HEK293 (cell line): ENCODE data around the gene EPO.

Experiments used
- AEBP2 ChIP-seq: fragments of 450-650 bp; formaldehyde crosslinking; IDR thresholded peaks from 2 replicates; pipeline ENCODE4 v1.5.1; 2016; ENCODE audit warnings: missing biosample characterization, missing genetic modification characterization, borderline replicate concordance
- FEZF1 ChIP-seq: fragments of 450-650 bp; formaldehyde crosslinking; IDR thresholded peaks from 2 replicates; pipeline ENCODE4 v1.5.1; 2016; ENCODE audit warnings: missing biosample characterization, missing genetic modification characterization
- KLF10 ChIP-seq: fragments of 450-650 bp; IDR thresholded peaks from 2 replicates; pipeline ENCODE4 v1.5.1; 2018; ENCODE audit warnings: missing biosample characterization, mild to moderate bottlenecking, missing genetic modification characterization
- KLF8 ChIP-seq: fragments of 450-650 bp; formaldehyde crosslinking; IDR thresholded peaks from 2 replicates; pipeline ENCODE4 v1.5.1; 2016; ENCODE audit warnings: missing biosample characterization, missing genetic modification characterization
- PRDM10 ChIP-seq: fragments of 450-650 bp; formaldehyde crosslinking; IDR thresholded peaks from 2 replicates; pipeline ENCODE4 v1.5.1; 2016; ENCODE audit warnings: missing biosample characterization, missing genetic modification characterization
- SP3 ChIP-seq: fragments of 450-650 bp; formaldehyde crosslinking; IDR thresholded peaks from 2 replicates; pipeline ENCODE4 v1.5.1; 2016; ENCODE audit warnings: missing biosample characterization, missing genetic modification characterization
- WT1 ChIP-seq: fragments of 450-650 bp; formaldehyde crosslinking; IDR thresholded peaks from 2 replicates; pipeline ENCODE4 v1.5.1; 2016; ENCODE audit warnings: missing biosample characterization, missing genetic modification characterization
- ZBTB11 ChIP-seq: fragments of 450-650 bp; formaldehyde crosslinking; conservative IDR thresholded peaks from 2 replicates; pipeline ENCODE4 v1.5.1; 2016; ENCODE audit warnings: low read depth, missing biosample characterization, missing genetic modification characterization
- ZBTB7A ChIP-seq: fragments of 450-650 bp; formaldehyde crosslinking; IDR thresholded peaks from 2 replicates; pipeline ENCODE4 v1.5.1; 2016; ENCODE audit warnings: low read depth, missing biosample characterization, missing genetic modification characterization
- ZNF16 ChIP-seq: fragments of 450-650 bp; formaldehyde crosslinking; IDR thresholded peaks from 2 replicates; pipeline ENCODE4 v1.5.1; 2016; ENCODE audit warnings: low read depth, missing biosample characterization, missing genetic modification characterization
- ZNF23 ChIP-seq: fragments of 450-650 bp; formaldehyde crosslinking; IDR thresholded peaks from 2 replicates; pipeline ENCODE4 v1.5.1; 2016; ENCODE audit warnings: missing biosample characterization, missing genetic modification characterization, borderline replicate concordance
- ZNF394 ChIP-seq: fragments of 450-650 bp; formaldehyde crosslinking; IDR thresholded peaks from 2 replicates; pipeline ENCODE4 v1.5.1; 2016; ENCODE audit warnings: missing biosample characterization, missing genetic modification characterization, mild to moderate bottlenecking, moderate library complexity, borderline replicate concordance
- ZNF629 ChIP-seq: fragments of 450-650 bp; formaldehyde crosslinking; IDR thresholded peaks from 2 replicates; pipeline ENCODE4 v1.5.1; 2017; ENCODE audit warnings: missing biosample characterization, missing genetic modification characterization
- ZNF639 ChIP-seq: fragments of 450-650 bp; formaldehyde crosslinking; IDR thresholded peaks from 2 replicates; pipeline ENCODE4 v1.5.1; 2016; ENCODE audit warnings: missing biosample characterization, missing genetic modification characterization

The EPO gene

GRCh38 chr7:100675581-100676350 is 44.5 kb upstream of the EPO start (continued):
- TF ChIP-seq ZNF639 (tag by site-specific recombination): peak; percentile 32; the same call in 1 of the 2 replicates
- 0 out of 2 replicates have a peak, but pooled peaks have one; percentile 13 for TF ChIP-seq PRDM10 (tag by site-specific recombination)
- TF ChIP-seq SP3: peak; percentile 62
- TF ChIP-seq WT1 (tag by site-specific recombination): no peak
- TF ChIP-seq ZNF394 (tag by site-specific recombination): peak; percentile 13; the same call in 1 of the 2 replicates
- peak; percentile 97 for TF ChIP-seq KLF10
- no peak for TF ChIP-seq ZNF16 (tag by site-specific recombination)
- TF ChIP-seq ZNF629 (tag by site-specific recombination): peak; percentile 44
- TF ChIP-seq FEZF1: no peak
- TF ChIP-seq ZNF23: no peak
- TF ChIP-seq KLF8 (tag by site-specific recombination): peak; percentile 91
- TF ChIP-seq ZBTB7A: 0 out of 2 replicates have a peak, but pooled peaks have one; percentile 33
- no peak for TF ChIP-seq AEBP2 (tag by site-specific recombination)
- TF ChIP-seq ZBTB11 (tag by site-specific recombination): peak; percentile 88
